Esophagus squamous epithelium (tissue), 5 donors: ENCODE data around the gene PTP4A2. TPM values are rescaled to one million over a fixed set of nuclear protein-coding genes. Genes with fewer than 3 reads are reported as not detected.

Experiments used
- DNase-seq: peaks from one replicate; lab custom pipeline; 2025; lab: John Stamatoyannopoulos, UW
- H3K27ac ChIP-seq, 4 donors: fragments of 200-600 bp; sonication (generic); one replicate each; pipeline ENCODE4 v1.5.1; 2016 to 2019; ENCODE audit warnings: mild to moderate bottlenecking in 1 of 4
- H3K27me3 ChIP-seq, 4 donors: fragments of 200-600 bp; sonication (generic); 1 replicate in 3 of 4; 2 replicates in 1 of 4; pipeline versions ENCODE4 v1.5.1 to v1.6.0; 2017 to 2021; ENCODE audit warnings: antibody characterized with exemption in 1 of 4
- H3K36me3 ChIP-seq, 3 donors: fragments of 200-600 bp; sonication (generic); one replicate each; pipeline ENCODE4 v1.5.1; 2016 to 2019
- H3K4me1 ChIP-seq, 3 donors: fragments of 200-600 bp; sonication (generic); one replicate each; pipeline ENCODE4 v1.5.1; 2017 to 2019
- H3K4me3 ChIP-seq, 4 donors: fragments of 200-600 bp; sonication (generic); 1 replicate in 3 of 4; 2 replicates in 1 of 4; pipeline ENCODE4 v1.5.1; 2016 to 2019; ENCODE audit warnings: mild to moderate bottlenecking in 2 of 4, moderate library complexity in 1 of 4
- H3K9me3 ChIP-seq, 3 donors: fragments of 200-600 bp; sonication (generic); one replicate each; pipeline ENCODE4 v1.5.1; 2016 to 2019
- POLR2A ChIP-seq, 4 donors: fragments of 450-650 bp; IDR thresholded peaks; one replicate each; pipeline ENCODE4 v1.6.1; 2017; ENCODE audit warnings: antibody characterized with exemption in 4 of 4, mild to moderate bottlenecking in 4 of 4, moderate library complexity in 3 of 4
- whole genome bisulfite sequencing, 2 donors: methylation state at CpG; one replicate each; pipeline ENCODE4 v1.1.5; 2018; 5-methylcytosine and 5-hydroxymethylcytosine counted together
- intact Hi-C: fragments of 100-400 bp; cut with DNase I; formaldehyde crosslinking; loops from one replicate; pipeline ENCODE4 v1.15.0; 2022
- total RNA-seq, 4 donors: library from RNA; depleted of rRNA; stranded (reverse); fragments of >200 nt; gene quantifications; one replicate each; pipeline ENCODE4 v1.1.0, GENCODE V29; 2016
- TF ChIP-seq, protein P1 (sequence below), 6 experiments: fragments of 450-650 bp in 4 of 6; fragments of 200-600 bp in 2 of 6; sonication (generic) in 2 of 6; IDR thresholded peaks; one replicate each; pipeline ENCODE4 v1.5.1; 2016 to 2019; ENCODE audit warnings: antibody characterized with exemption in 6 of 6, mild to moderate bottlenecking in 4 of 6, moderate library complexity in 4 of 6
- donor health status: DM: yes; HTN: yes; CAD: no.

PTP4A2 gene
- total RNA-seq, 4 donors from 2014 or later: 71.4 to 122 (median 108) TPM

DNA sequence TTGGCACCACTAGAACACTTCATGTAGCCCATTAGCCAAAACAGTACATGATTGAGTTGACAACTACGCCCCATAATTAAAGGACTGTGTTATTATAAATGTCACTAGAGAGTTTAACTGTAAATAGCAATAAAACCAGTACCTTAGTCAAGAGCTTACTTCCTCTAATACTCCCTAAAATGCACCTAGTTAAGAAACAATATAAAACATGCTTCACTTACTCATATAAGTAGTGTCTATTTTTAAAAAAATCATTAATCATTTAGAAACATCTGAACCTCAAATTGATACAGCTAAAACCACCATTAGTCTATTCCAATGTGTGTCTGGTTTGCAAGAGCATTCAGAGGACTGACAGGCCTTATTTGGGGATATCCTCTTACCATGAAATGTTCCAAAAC, 25.3 kb downstream of the PTP4A2 start:
- WGBS, 2 donors: 77 to 81% methylated on average over 1 of the region's 1 CpG
- no peak overlapping the region for H3K27ac ChIP-seq
- DNase-seq: no peak
- H3K4me3 ChIP-seq: no peak overlapping the region
- H3K9me3 ChIP-seq: no peaks in the 10 kb centered on the region
- TF ChIP-seq, protein P1, sequence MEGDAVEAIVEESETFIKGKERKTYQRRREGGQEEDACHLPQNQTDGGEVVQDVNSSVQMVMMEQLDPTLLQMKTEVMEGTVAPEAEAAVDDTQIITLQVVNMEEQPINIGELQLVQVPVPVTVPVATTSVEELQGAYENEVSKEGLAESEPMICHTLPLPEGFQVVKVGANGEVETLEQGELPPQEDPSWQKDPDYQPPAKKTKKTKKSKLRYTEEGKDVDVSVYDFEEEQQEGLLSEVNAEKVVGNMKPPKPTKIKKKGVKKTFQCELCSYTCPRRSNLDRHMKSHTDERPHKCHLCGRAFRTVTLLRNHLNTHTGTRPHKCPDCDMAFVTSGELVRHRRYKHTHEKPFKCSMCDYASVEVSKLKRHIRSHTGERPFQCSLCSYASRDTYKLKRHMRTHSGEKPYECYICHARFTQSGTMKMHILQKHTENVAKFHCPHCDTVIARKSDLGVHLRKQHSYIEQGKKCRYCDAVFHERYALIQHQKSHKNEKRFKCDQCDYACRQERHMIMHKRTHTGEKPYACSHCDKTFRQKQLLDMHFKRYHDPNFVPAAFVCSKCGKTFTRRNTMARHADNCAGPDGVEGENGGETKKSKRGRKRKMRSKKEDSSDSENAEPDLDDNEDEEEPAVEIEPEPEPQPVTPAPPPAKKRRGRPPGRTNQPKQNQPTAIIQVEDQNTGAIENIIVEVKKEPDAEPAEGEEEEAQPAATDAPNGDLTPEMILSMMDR (IDR thresholded peaks at IDR 0.05): no peak
- TF ChIP-seq POLR2A (IDR thresholded peaks at IDR 0.05): no peak
- no peaks in the 10 kb centered on the region for H3K27me3 ChIP-seq
- H3K4me1 ChIP-seq: peaks cover 7 to 29% (median 9%) of the 10 kb centered on the region in 3 donors
- intact Hi-C loops: no loop called here
- H3K36me3 ChIP-seq: peaks cover 8 to 96% (median 16%) of the 10 kb centered on the region in 3 donors

GRCh38 chr1:31911994-31912780, 26.0 kb downstream of the PTP4A2 start:
- Histone ChIP-seq H3K27ac (no peak overlapping the region), H3K9me3 (no peaks in the 10 kb centered on the region), H3K4me1 (peaks cover 7 to 29% (median 9%) of the 10 kb centered on the region in 3 donors), H3K4me3 (no peak overlapping the region), H3K36me3 (peaks cover 8 to 96% (median 21%) of the 10 kb centered on the region in 3 donors), H3K27me3 (no peaks in the 10 kb centered on the region)
- DNase-seq: no peak
- intact Hi-C loops: no loop called here
- 67 to 69% methylated on average over 2 of the region's 2 CpGs for WGBS, 2 donors
- TF ChIP-seq, protein P1 (IDR thresholded peaks at IDR 0.05): no peak
- no peak for TF ChIP-seq POLR2A (IDR thresholded peaks at IDR 0.05)

DNA sequence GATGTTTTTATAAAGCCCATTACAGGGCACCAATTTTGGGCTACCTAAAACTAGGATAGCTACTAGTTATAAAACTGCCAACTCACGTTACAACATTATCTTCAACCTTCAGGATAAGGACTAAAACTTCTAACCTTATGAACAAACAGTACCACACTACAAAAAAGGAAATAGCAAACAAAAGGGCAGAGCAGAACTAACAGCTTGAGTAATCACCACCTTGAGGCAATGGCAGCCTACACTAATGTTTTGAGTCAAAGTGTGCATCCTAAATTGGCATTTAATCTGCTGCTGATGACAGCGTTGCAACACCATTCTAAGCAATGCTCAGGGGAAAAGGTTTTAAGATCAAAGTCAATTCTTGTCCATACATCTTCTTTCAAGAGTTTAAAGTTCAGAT, 27.2 kb downstream of the PTP4A2 start:
- H3K27ac ChIP-seq: peak overlapping the region in 1 of 4 donors; percentile 34
- no peak overlapping the region for H3K4me3 ChIP-seq
- H3K9me3 ChIP-seq: no peaks in the 10 kb centered on the region
- intact Hi-C loops: no loop called here
- no peak for TF ChIP-seq POLR2A (IDR thresholded peaks at IDR 0.05)
- TF ChIP-seq, protein P1 (IDR thresholded peaks at IDR 0.05): no peak
- WGBS, 2 donors: 26 to 28% methylated on average over 2 of the region's 2 CpGs
- H3K4me1 ChIP-seq: peaks cover 7 to 29% (median 9%) of the 10 kb centered on the region in 3 donors
- H3K36me3 ChIP-seq: peaks cover 11 to 95% (median 22%) of the 10 kb centered on the region in 3 donors
- H3K27me3 ChIP-seq: no peaks in the 10 kb centered on the region
- DNase-seq: no peak

DNA sequence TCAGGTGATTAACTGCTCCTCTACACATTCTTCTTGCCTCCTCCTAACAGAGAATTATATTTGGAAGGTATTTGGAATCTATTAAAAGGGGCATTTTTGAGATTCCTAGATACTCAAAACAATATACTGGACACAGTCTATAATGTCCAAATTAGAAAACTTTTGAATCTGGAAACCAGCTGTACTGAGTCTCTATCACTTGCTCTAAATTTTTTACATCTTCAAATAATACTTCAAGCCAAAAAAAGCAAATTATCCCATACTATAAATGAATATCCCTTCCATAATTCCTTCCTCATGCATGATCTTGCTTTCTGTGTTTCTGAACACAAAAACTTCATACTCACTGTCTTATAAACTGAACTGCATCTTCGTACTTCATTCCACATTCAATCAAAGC, 28.5 kb downstream of the PTP4A2 start:
- Histone ChIP-seq H3K9me3 (no peaks in the 10 kb centered on the region), H3K36me3 (peaks cover 9 to 95% (median 16%) of the 10 kb centered on the region in 3 donors), H3K4me1 (peaks cover 7 to 29% (median 9%) of the 10 kb centered on the region in 3 donors), H3K27ac (no peak overlapping the region), H3K27me3 (no peaks in the 10 kb centered on the region), H3K4me3 (no peak overlapping the region)
- intact Hi-C loops: no loop called here
- WGBS, 2 donors: 84 to 89% methylated on average over 1 of the region's 1 CpG
- DNase-seq: no peak
- no peak for TF ChIP-seq POLR2A (IDR thresholded peaks at IDR 0.05)

- Histone ChIP-seq H3K27ac (no peak overlapping the region), H3K36me3 (peaks cover 4 to 65% (median 16%) of the 10 kb centered on the region in 3 donors), H3K27me3 (no peaks in the 10 kb centered on the region), H3K4me3 (no peak overlapping the region), H3K9me3 (no peaks in the 10 kb centered on the region), H3K4me1 (peaks cover 7 to 17% (median 8%) of the 10 kb centered on the region in 3 donors)
- 100% methylated on average over 2 of the region's 2 CpGs for WGBS, 2 donors
- intact Hi-C loops: no loop called here
- no peak for DNase-seq
- no peak for TF ChIP-seq POLR2A (IDR thresholded peaks at IDR 0.05)
- TF ChIP-seq, protein P1 (IDR thresholded peaks at IDR 0.05): no peak
Measured at GRCh38 chr1:31906557-31906956, 31.6 kb downstream of the PTP4A2 start.
